GM12872 (cell line): ENCODE measurements around the gene CDC25B.

Experiments
- CTCF ChIP-seq: IDR thresholded peaks from 3 replicates; pipeline ENCODE4 v1.5.1; 2011; ENCODE audit warnings: low read depth, mild to moderate bottlenecking, low read length, moderate library complexity; ENCODE audit not compliant: insufficient read depth

CDC25B gene

GRCh38 chr20:3757268-3757667 is 38.8 kb upstream of the CDC25B start:
- TF ChIP-seq CTCF = no peak

DNA sequence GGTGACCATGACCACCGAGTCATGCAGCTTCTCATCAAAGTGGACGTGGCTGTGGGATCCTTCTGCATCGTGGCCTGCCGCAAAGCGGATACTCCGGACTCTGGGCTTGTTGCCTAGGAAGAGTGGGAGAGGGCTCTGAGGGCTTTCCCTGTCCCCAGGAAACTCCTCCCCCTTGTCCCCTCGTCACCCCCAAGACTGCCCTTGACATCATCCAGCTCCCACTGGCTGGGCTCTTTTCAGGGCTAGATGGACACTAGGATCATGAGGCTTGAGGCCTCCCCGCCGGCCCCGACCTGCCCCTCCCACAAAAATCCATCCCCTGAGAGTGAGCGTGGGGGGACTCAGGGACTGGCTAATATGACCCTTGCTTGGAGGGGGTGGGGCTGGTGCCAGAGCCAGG is 37.5 kb upstream of the CDC25B start:
- TF ChIP-seq CTCF = no peak

DNA sequence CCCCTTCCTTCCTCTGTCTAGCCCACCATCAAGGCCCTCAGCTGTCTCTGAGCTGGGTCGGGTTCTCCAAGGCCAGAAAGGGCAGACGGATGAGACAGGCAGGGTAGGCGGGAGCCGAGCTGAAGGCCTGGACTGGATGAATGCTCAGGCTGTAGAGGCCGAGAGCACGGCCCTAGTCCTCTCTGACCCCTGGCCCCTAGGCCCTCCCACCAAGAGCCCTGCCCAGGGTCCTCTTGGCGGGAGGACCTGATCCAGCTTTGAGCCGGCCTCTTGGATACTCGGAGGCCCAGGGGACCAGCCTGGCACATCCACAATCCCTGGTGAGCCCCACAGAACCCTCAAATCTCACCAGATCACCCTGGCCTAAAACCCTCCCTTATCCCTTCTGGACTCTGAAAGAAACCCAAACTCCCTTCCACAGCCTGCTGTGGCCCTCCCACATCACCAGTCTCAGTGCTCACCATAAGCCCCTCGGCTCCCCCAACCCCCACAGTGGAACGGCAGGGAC is 36.7 kb upstream of the CDC25B start:
- no peak for TF ChIP-seq CTCF

- no peak for TF ChIP-seq CTCF
These were observed 36.2 kb upstream of the CDC25B start for GRCh38 chr20:3759884-3760283.

DNA sequence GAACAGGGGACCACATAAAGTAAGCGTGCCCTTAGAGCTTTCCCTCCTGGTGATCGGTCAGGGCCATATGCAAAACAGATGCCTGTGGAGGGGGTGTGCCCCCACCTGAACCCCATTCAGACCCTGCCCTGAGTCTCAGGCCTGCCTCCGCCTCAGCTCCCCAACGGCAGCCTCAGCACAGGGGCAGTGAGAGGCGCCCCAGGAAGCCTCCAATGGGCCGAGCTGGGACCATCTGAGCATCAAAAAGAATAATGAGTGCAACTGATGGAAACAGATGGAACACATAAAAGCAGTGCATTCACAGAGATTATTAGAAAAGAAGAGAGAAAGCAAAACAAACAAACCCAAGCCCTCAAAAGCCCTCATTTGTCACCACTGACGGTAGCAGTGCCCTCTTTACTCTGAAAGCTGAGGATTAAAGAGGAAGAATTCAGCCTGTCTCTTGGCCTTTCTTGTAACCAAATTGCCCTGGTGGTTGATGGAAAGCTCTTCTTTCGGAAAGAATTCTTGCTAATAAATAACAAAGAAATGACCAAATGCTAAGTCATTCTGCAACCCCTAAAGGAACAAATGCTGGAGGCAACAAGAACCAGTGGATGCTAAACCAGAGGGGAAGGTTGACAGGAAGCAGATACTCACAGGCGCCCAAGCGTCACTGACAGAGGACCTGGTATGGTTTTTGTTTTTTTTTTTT is 35.3 kb upstream of the CDC25B start:
- no peak for TF ChIP-seq CTCF

DNA sequence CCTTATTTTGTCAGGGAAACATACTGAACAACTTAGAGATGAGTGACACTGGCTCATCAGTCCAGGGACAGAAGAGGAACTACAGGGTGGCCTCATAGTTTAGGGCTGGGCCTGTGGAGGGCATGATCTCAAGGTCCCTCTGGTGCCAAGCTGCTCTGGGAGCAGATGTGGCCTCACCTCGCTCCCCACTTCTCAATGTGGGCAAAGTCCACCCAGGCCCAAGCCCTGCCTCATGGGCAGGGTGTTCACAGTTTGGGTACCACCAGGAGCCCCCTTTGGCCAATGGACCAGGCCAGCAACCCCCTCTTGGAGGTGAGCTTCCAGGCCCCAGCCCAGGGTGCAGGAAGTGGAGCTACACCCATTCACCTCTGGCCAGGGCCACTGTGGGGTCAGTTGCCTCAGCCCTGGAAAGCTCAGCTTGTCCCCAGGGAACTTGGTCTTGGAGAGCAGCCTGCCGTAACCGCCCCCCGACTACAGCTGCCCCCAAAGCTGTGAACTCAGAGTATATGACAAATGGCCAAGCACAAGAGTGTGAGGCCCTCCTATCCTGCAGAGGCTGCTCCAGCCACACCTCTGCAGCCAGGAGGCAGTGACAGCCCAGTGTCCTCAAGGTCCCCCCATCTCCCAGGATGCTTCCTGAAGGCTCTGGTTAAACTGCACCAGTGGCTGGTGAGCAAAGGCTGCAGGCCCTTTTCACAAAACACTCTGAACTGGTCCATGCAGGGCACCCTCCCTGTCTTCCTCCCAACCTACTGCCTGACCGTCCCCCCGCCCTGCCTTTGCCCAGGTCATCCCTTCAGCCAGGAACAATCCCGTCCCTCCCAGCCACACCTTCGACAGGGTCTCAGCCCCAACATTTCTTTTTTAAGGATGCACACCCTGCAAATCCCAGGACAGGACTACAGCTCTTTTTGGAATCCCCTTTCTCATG is 32.2 kb upstream of the CDC25B start:
- TF ChIP-seq CTCF = no peak

DNA sequence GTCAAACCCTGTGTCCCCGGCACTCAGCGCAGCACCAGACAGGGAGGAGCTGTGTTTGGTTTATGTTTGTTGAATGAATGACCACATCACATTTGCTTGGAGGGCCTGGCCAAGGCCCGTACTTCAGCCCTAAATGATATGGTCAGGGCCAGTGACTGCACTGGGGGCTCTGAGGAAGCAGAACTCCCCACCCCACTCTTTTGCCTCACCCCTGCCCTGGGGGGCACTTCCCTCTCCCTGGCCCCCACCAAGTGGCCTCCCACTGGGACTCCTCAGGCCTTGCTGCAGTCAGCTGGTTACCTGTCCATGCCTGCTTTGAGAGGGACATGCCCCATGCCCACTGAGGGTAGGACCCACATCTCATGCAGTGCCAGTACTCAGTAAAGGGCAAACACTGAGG is 31.5 kb upstream of the CDC25B start:
- TF ChIP-seq CTCF = no peak
